Epithelial cell of esophagus (primary cell): ENCODE results near the gene C3orf20.

Experiments
- DNase-seq: peaks from one replicate; pipeline ENCODE4 v3.0.0; 2010; ENCODE audit warnings: low read depth
- H3K4me3 ChIP-seq: 2 replicates; pipeline ENCODE4 v1.5.1; 2011; ENCODE audit warnings: mild to moderate bottlenecking, low read length, control low read depth
- CTCF ChIP-seq: IDR thresholded peaks from 2 replicates; pipeline ENCODE4 v1.5.1; 2011; ENCODE audit warnings: low read depth, mild to moderate bottlenecking, low read length, control low read depth, inconsistent platforms; ENCODE audit not compliant: insufficient read depth; ENCODE audit errors: missing control alignments

Gene C3orf20

GRCh38 chr3:14819671-14820070 lies 144.7 kb downstream of the C3orf20 start:
- DNase-seq: no peak

GRCh38 chr3:14820156-14820555 lies 145.2 kb downstream of the C3orf20 start:
- no peak for TF ChIP-seq CTCF
- H3K4me3 ChIP-seq: no peak overlapping the region
- DNase-seq: no peak

More at GRCh38 chr3:14819671-14820070, 144.7 kb downstream of the C3orf20 start:
- TF ChIP-seq CTCF: no peak
- H3K4me3 ChIP-seq: no peak overlapping the region

- DNase-seq: no peak
- no peak overlapping the region for H3K4me3 ChIP-seq
- TF ChIP-seq CTCF: no peak
These were observed 146.2 kb downstream of the C3orf20 start for GRCh38 chr3:14821151-14821550.

- no peak overlapping the region for H3K4me3 ChIP-seq
- TF ChIP-seq CTCF: no peak
- DNase-seq: no peak
These were observed 147.2 kb downstream of the C3orf20 start for GRCh38 chr3:14822134-14822533.
